PFSK-1 (cell line): ENCODE data around the gene DNER.

ENCODE experiments used
- FOXP2 ChIP-seq: optimal IDR thresholded peaks from 2 replicates; pipeline ENCODE3; 2011; ENCODE audit warnings: borderline replicate concordance, control low read depth, inconsistent platforms; ENCODE audit not compliant: insufficient read depth; ENCODE audit errors: extremely low read length, extremely low read depth
- POLR2AphosphoS5 ChIP-seq: IDR thresholded peaks from 2 replicates; pipeline ENCODE4 v1.6.1; 2012; ENCODE audit warnings: low read depth, mild to moderate bottlenecking, control low read depth, low read length, moderate library complexity
- SIN3A ChIP-seq: IDR thresholded peaks from 2 replicates; pipeline ENCODE4 v1.6.1; 2012; ENCODE audit warnings: mild to moderate bottlenecking, low read length, moderate library complexity, borderline replicate concordance; ENCODE audit not compliant: insufficient read depth
- TAF1 ChIP-seq: IDR thresholded peaks from 2 replicates; pipeline ENCODE4 v1.6.1; 2012; ENCODE audit warnings: low read length, control low read depth, borderline replicate concordance; ENCODE audit not compliant: insufficient read depth
- TF ChIP-seq, protein P1 (sequence below), 2 experiments: IDR thresholded peaks; 2 replicates each; pipeline versions ENCODE4 v1.6.1 to v1.8.0; 2011 to 2012; ENCODE audit warnings: low read depth in 2 of 2, low read length in 2 of 2, control low read depth in 1 of 2, inconsistent platforms in 1 of 2, mild to moderate bottlenecking in 1 of 2, moderate library complexity in 1 of 2; ENCODE audit not compliant: insufficient read depth in 1 of 2

DNA sequence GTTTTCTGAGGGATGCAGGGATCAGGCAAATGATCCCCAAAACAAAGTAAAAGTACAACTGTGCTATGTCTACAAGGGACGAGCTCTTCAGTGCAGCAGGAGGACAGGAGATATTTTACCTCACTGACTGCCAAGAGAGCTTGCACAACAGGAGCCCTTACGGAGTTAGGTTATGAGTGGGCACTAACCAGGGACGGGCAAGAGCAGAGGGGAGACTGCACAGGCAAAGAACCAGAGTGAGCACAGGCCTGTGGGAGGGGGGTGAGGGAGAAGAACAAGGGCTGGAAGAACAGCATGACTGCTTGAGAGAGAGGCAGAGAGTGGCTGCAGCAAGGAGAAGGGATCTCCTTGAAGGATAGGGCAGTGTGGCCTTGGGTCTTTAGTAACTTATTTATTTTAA is 342.1 kb downstream of the DNER start:
- TF ChIP-seq POLR2AphosphoS5 (no peak), SIN3A (no peak), TAF1 (no peak), FOXP2 (no peak)
- TF ChIP-seq, protein P1, sequence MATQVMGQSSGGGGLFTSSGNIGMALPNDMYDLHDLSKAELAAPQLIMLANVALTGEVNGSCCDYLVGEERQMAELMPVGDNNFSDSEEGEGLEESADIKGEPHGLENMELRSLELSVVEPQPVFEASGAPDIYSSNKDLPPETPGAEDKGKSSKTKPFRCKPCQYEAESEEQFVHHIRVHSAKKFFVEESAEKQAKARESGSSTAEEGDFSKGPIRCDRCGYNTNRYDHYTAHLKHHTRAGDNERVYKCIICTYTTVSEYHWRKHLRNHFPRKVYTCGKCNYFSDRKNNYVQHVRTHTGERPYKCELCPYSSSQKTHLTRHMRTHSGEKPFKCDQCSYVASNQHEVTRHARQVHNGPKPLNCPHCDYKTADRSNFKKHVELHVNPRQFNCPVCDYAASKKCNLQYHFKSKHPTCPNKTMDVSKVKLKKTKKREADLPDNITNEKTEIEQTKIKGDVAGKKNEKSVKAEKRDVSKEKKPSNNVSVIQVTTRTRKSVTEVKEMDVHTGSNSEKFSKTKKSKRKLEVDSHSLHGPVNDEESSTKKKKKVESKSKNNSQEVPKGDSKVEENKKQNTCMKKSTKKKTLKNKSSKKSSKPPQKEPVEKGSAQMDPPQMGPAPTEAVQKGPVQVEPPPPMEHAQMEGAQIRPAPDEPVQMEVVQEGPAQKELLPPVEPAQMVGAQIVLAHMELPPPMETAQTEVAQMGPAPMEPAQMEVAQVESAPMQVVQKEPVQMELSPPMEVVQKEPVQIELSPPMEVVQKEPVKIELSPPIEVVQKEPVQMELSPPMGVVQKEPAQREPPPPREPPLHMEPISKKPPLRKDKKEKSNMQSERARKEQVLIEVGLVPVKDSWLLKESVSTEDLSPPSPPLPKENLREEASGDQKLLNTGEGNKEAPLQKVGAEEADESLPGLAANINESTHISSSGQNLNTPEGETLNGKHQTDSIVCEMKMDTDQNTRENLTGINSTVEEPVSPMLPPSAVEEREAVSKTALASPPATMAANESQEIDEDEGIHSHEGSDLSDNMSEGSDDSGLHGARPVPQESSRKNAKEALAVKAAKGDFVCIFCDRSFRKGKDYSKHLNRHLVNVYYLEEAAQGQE (IDR thresholded peaks at IDR 0.05; ENCODE audit: insufficient read depth in 1 of 2, low read depth in 2 of 2, low read length in 2 of 2) = no peak
